ENCODE data around the gene ZNF446. TPM values are rescaled to one million over a fixed set of nuclear protein-coding genes. Genes with fewer than 3 reads are reported as not detected.

The ZNF446 gene
- total and polyA plus RNA-seq, 9 of the 15 experiments (the other 6 are each of a cell fraction or from before 2014, with no cell fraction given) = 0.07 to 4.8 (median 1.2) TPM

DNA sequence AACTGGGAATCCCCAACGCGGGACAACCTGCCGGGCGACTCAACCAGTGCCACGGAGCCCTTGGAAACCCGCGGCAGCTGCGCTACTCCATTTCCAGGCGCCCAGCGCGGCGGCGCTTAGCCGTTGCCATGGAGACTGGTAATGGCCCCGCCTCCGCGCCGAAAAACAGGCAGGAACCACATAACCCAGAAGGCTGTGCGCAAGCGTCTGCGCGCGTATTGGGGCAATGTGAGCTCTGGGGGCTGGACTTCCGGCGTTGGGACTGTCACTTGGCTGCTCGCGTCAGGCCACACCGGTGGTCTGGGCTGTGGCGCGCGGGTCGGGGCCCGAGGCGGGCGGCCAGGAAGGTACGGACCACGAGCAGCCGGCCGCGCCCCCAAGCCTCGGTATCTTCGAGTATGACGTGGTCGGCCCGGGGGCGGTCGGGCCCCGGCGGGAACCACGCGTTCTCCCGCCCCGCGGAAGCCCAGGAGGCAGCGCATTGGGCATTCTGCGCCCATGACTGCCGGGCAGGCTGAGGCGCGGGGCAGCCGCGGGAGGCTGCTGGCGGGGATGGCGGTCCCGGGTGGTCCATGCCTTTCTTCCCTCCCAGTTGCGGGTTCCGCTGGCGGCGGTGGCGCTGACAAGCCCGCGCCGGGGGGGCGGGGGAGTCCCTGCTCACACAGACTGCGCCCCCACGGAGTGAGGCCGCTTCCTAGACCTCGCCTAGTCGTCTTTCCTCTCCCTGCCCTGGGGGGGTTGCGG is 24.6 kb upstream of the ZNF446 start, which contains the start of gene ZNF324B (continued):
- TF ChIP-seq, protein P1, sequence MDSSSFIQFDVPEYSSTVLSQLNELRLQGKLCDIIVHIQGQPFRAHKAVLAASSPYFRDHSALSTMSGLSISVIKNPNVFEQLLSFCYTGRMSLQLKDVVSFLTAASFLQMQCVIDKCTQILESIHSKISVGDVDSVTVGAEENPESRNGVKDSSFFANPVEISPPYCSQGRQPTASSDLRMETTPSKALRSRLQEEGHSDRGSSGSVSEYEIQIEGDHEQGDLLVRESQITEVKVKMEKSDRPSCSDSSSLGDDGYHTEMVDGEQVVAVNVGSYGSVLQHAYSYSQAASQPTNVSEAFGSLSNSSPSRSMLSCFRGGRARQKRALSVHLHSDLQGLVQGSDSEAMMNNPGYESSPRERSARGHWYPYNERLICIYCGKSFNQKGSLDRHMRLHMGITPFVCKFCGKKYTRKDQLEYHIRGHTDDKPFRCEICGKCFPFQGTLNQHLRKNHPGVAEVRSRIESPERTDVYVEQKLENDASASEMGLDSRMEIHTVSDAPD (CRISPR knock-in tag; IDR thresholded peaks at IDR 0.05) = no peak
- TF ChIP-seq, protein P2, sequence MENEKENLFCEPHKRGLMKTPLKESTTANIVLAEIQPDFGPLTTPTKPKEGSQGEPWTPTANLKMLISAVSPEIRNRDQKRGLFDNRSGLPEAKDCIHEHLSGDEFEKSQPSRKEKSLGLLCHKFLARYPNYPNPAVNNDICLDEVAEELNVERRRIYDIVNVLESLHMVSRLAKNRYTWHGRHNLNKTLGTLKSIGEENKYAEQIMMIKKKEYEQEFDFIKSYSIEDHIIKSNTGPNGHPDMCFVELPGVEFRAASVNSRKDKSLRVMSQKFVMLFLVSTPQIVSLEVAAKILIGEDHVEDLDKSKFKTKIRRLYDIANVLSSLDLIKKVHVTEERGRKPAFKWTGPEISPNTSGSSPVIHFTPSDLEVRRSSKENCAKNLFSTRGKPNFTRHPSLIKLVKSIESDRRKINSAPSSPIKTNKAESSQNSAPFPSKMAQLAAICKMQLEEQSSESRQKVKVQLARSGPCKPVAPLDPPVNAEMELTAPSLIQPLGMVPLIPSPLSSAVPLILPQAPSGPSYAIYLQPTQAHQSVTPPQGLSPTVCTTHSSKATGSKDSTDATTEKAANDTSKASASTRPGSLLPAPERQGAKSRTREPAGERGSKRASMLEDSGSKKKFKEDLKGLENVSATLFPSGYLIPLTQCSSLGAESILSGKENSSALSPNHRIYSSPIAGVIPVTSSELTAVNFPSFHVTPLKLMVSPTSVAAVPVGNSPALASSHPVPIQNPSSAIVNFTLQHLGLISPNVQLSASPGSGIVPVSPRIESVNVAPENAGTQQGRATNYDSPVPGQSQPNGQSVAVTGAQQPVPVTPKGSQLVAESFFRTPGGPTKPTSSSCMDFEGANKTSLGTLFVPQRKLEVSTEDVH (IDR thresholded peaks at IDR 0.05; ENCODE audit: low read depth, partially characterized antibody) = peak; percentile 42
- TF ChIP-seq RUNX1 (IDR thresholded peaks at IDR 0.05; ENCODE audit: low read depth) (peak; percentile 52; the same call in 1 of the 2 replicates), ZNF134 (CRISPR knock-in tag; conservative IDR thresholded peaks at IDR 0.05) (no peak), DDX20 (tag; IDR thresholded peaks at IDR 0.05; ENCODE audit: low read depth) (no peak), ELF1 (tag; IDR thresholded peaks at IDR 0.05) (no peak), NEUROD1 (IDR thresholded peaks at IDR 0.05; ENCODE audit: borderline replicate concordance, low read depth, low read length, partially characterized antibody) (peak; percentile 73), FIP1L1 (IDR thresholded peaks at IDR 0.05; ENCODE audit: low read depth, low read length, poor library complexity, severe bottlenecking) (peak; percentile 82), FOS (IDR thresholded peaks at IDR 0.05; ENCODE audit: extremely low read depth, insufficient read length) (peak; percentile 51), RBM14 (IDR thresholded peaks at IDR 0.05; ENCODE audit: borderline replicate concordance, insufficient read depth, low read depth, low read length) (0 out of 2 replicates have a peak, but pooled peaks have one; percentile 44), POLR2B (IDR thresholded peaks at IDR 0.05; ENCODE audit: low read depth, partially characterized antibody) (peak; percentile 52), ZSCAN29 (IDR thresholded peaks at IDR 0.05) (no peak), LCOR (CRISPR knock-in tag; IDR thresholded peaks at IDR 0.05) (no peak)
- TF ChIP-seq, protein P3, sequence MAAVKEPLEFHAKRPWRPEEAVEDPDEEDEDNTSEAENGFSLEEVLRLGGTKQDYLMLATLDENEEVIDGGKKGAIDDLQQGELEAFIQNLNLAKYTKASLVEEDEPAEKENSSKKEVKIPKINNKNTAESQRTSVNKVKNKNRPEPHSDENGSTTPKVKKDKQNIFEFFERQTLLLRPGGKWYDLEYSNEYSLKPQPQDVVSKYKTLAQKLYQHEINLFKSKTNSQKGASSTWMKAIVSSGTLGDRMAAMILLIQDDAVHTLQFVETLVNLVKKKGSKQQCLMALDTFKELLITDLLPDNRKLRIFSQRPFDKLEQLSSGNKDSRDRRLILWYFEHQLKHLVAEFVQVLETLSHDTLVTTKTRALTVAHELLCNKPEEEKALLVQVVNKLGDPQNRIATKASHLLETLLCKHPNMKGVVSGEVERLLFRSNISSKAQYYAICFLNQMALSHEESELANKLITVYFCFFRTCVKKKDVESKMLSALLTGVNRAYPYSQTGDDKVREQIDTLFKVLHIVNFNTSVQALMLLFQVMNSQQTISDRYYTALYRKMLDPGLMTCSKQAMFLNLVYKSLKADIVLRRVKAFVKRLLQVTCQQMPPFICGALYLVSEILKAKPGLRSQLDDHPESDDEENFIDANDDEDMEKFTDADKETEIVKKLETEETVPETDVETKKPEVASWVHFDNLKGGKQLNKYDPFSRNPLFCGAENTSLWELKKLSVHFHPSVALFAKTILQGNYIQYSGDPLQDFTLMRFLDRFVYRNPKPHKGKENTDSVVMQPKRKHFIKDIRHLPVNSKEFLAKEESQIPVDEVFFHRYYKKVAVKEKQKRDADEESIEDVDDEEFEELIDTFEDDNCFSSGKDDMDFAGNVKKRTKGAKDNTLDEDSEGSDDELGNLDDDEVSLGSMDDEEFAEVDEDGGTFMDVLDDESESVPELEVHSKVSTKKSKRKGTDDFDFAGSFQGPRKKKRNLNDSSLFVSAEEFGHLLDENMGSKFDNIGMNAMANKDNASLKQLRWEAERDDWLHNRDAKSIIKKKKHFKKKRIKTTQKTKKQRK (IDR thresholded peaks at IDR 0.05; ENCODE audit: borderline replicate concordance, low read depth, low read length) = peak; percentile 55; the same call in 1 of the 2 replicates
- TF ChIP-seq, protein P4, sequence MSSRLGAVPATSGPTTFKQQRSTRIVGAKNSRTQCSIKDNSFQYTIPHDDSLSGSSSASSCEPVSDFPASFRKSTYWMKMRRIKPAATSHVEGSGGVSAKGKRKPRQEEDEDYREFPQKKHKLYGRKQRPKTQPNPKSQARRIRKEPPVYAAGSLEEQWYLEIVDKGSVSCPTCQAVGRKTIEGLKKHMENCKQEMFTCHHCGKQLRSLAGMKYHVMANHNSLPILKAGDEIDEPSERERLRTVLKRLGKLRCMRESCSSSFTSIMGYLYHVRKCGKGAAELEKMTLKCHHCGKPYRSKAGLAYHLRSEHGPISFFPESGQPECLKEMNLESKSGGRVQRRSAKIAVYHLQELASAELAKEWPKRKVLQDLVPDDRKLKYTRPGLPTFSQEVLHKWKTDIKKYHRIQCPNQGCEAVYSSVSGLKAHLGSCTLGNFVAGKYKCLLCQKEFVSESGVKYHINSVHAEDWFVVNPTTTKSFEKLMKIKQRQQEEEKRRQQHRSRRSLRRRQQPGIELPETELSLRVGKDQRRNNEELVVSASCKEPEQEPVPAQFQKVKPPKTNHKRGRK (tag; IDR thresholded peaks at IDR 0.05) = no peak
- TF ChIP-seq, protein P5, sequence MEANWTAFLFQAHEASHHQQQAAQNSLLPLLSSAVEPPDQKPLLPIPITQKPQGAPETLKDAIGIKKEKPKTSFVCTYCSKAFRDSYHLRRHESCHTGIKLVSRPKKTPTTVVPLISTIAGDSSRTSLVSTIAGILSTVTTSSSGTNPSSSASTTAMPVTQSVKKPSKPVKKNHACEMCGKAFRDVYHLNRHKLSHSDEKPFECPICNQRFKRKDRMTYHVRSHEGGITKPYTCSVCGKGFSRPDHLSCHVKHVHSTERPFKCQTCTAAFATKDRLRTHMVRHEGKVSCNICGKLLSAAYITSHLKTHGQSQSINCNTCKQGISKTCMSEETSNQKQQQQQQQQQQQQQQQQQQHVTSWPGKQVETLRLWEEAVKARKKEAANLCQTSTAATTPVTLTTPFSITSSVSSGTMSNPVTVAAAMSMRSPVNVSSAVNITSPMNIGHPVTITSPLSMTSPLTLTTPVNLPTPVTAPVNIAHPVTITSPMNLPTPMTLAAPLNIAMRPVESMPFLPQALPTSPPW (CRISPR knock-in tag; IDR thresholded peaks at IDR 0.05) = peak; percentile 84
